Limb (tissue), 2 donors: ENCODE results near the gene CNTN4.
"Not testable (repeated sequence)": the region's sequence is repeated elsewhere in the genome, so short reads cannot be mapped to it uniquely, and the experiment has no call there.

Source experiments
- DNase-seq, 2 donors: peaks; one replicate each; pipeline ENCODE4 v3.0.0-alpha.2; 2016; ENCODE audit errors: extremely low spot score in 2 of 2

CNTN4 gene

DNA sequence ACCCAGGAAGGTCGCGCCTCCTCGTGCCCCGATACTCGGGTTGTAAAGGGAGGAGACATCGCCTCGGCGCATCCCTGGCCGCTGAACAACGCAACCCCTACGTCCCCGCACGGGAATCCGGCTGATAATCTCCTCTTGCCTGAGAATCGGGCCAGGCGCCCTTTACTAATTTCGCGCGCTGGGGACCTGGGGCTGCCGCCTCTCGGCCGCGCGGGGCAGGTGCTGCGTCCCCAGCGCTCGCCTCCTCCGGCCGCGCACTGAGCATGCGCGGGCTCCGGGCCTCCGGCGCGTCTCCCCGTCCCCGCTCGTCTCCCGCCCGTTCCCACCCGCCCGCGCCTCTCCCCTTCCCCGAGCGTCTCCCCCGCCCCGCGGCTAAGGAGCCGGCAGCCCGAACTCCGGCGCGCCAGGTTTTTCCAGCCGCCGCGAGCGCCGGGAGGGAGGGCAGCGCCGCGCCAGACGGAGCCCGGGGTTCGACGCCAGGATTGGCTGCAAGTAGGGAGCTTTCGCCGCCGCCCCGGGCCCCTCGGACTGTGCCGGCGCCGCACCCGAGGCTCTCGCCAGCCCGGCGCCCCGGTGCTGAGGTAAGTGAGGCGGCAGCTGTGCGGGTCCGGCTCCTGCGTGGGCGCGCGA lies at the start of gene CNTN4:
Gene CNTN4 (plus strand): TSS at position 469 of the 630 bp plus-strand sequence.
- DNase-seq: peak; percentile 82 to 94

DNA sequence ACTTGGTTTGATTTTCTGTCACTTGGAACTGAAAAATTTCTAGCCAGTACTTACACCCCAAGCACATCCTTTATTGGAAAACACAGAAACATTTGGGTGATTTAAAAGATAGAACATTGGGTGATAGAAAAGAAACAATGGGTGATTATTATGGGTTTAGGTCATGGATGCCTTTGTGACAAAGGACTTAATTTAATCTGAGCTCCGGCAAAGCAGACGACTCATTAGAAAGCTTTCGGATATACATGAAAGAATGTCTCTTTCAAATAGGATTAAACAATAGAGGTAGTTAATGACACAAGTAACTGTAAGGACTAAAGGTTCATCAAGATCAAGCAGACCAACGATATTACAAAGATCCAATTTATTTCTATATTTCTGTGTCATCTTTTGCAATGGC lies 37.3 kb upstream of the CNTN4 start:
- no peak for DNase-seq

DNA sequence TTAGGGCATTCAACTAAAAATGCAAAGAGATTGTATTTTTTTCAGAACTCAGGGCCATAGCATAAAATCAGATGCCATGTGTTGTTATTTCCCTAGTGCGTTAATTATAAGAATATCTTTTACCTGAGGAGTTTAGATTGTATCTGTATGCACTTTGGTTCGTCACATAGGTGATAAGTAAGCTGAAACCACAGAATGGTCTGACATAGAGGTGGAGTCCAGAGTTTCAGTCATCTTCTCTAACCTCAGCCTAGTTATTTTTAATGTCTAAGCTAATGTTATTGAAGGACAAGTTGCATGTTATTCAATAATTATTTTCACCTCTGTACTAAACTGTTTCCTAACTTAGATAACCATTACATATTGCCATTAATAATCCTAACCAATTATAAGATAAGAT lies 27.1 kb upstream of the CNTN4 start:
- DNase-seq: no peak

DNA sequence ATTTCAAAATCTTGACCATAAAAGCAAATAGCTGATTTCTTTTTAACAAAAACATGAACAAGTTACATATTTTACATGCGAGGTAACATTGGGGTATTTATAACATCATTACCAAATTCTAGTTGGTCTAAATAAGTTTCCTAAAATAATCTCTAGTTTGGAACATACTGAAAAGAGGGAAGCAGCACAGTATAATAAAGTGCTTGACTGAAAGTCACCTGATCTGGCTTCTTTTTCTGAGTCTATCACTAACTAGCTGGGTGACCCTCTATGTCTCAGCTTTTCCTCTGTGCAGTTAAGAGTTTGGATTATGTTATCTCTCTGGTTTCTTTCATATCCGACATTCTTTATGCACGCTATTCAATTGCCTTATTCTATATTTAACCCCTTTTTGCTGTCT lies 19.8 kb upstream of the CNTN4 start:
- no peak for DNase-seq

DNA sequence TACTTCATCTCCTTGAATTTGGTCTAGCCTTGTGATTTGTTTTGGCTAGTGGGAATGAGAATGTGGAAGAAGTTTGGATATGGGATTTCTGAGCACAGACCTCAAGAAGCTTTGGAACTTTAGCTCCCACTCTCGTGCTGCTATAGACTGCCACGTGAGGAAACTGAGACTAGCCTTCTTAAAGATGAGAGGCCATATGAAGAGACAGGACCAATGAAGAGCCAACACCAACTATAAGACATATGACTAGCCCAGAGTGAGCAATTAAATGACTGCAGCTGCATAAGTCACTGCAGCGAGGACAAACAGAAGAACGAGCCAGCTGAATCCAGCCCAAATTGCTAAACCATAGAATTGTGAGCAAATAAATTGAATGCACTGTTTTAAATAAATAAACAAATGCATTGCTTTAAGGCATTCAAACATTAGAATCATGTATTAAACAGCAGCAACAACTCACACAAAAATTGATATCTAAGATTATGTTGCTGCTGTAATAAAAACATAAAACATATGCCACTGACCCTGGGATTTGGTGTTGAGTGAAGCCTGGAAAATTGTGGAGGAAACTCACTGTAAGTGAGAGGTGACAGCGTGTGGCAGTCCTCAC lies 15.7 kb upstream of the CNTN4 start:
- no peak for DNase-seq

DNA sequence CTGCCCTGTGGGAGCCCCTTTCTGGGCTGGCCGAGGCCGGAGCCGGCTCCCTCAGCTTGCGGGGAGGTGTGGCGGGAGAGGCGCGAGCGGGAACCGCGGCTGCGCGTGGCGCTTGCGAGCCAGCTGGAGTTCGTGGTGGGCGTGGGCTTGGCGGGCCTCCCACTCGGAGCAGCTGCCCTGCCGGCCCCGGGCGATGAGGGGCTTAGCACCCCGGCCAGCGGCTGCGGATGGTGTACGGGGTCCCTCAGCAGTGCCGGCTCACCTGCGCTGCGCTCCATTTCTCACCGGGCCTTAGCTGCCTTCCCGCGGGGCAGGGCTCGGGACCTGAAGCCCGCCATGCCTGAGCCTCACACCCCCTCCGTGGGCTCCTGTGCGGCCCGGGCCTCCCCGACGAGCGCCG lies 15.1 kb upstream of the CNTN4 start:
- not testable (repeated sequence) for DNase-seq

DNA sequence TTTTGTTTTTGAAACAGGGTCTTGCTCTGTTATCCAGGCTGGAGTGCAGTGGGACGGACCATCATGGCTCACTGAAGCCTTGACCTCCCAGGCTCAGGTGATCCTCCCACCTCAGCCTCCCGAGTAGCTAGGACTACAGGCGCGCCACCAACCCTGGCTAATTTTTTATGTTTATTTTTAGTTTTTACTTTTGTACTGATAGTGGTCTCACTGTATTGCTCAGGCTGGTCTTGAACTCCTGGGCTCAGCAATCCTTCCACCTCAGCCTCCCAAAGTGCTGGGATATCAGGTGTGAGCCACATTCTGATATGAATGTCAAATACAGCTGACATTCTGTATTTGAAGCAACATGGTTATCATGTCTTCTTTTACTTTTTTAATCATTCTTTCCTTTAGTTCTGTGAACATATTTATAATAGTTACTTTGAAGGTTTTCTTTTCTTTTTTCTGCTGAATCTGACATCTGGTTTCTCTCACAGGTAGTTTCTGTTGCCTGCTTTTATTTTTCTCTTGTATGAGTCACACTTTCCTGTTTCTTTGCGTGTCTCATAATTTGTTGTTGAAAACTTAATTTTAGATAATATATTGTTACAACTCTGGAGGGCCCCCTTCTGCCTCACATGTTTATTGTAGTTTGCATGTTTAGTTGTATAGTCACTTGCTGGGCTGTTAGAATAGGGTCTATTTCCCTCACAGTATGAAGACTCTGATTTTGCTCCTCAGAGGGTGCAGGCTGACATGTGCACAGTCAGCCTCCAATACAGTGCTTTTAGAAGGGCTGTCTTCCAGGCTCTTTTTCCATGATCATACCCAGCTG lies 8.4 kb upstream of the CNTN4 start:
- no peak for DNase-seq

DNA sequence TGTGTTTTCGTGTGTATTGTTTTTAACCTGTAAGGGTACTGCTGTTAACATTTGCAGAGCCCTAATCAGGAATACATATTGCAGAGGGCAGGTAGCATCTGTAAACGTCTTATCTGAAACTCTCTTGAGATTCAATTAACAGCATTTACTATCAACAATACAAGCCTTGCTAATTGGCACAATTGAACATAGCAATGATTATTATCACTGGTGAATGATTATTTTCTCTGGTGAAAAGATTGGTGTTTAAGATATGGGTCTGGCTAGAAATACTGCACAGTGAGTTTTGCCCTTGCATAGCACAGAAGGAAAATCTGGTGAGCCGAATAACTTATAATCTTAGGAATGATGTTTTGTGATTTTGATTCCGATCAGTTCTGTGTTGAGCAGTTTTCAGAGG lies 5.9 kb upstream of the CNTN4 start:
- no peak for DNase-seq

DNA sequence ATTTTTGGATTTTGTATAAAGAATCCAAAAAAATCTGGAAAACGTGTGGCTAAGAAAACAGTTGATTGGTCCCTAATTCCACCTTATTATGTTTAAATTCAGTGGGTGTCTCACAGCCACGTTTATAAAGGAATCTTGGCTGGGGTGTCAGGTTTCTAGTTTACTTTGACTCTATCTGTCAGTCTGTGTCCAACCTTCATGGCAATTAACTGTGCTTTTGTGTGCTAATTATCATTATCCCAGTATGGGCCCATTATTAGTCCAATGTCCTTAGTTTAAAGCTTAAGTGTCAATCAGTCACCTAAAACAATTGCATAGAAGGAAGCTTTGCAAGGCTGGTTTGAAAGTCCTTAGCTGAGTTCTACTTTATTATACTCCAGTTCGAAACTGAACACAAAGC lies 3.7 kb upstream of the CNTN4 start:
- DNase-seq: no peak

DNA sequence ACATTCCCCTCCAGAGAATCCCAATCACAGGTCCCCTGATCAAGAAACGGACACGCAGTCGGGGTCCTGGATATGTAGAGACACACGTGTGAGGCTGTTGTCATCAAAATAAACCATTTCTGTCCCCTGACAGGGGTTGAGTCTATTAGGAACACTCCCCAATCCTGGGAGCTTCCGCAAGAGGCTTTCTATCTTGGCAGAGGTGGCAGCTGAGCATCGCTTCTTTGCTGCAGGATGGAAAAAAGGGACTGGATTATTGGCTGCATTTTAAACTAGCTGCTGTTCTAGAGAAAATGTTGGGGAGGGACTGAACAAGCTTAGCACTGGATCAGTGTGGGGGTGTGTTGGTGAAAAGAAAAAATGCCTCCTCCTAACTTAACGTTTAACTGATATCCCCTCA lies 2.5 kb upstream of the CNTN4 start:
- DNase-seq: peak; percentile 21 to 38

DNA sequence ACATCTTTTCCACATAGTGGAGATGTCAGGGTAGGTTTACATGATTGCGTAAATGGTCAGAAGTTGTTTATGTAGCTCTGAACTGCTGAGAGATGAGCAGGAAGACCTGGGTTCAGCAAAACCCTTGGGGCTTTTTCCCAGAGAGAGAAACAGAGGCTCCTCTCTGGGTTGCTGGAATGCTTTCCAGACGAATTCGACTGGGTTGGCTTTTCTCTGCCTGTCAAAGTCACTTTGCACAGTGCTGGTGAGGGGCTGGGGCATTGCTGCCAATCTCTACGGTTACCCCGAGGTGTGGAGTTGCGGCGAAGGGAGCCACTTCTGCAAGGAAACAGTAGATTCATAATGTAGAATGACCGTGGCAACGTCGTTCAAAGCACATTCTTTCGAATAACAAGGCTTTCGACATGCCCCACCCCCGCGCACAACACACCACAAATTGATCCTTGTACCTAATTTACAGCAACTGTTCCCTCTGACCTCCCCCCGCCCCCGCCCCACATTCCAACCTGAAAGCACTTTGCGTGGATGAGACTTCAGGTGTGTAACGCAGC lies 950 bp upstream of the CNTN4 start:
- peak in 1 of 2 donors; percentile 42 for DNase-seq

DNA sequence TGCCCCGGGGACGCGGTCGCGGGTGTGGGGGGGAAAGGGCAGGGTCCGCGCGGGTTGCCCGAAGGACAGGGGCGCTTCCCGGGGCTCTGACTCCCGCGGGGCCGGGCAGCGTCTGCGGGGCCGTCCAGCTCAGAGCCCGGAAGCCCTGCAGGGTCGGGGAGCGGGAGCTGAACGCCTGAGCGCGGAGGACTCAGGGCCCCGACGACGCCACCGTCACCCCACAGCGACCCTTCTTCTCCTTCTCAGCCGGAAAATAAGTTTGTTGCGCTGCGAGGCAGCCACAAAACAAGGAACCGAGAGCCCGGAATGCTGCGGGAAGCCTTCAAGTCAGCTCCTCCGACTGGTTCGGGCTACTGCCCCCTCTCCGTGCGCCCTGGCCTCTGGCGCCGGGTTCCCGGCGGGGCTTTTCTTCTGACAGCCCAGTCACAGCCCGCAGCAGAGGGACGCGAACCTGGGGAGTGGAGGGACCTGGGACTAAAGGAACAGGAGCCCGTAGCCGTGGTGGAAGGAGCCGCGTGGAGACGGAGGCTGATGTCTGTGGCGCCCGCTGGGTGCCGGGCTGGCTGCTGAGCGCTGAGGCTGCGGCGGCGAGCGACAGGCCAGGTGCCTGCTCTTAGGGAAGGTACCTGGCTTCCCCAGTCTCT lies 484 bp downstream of the CNTN4 start:
- DNase-seq: peak in 1 of 2 donors; percentile 74

DNA sequence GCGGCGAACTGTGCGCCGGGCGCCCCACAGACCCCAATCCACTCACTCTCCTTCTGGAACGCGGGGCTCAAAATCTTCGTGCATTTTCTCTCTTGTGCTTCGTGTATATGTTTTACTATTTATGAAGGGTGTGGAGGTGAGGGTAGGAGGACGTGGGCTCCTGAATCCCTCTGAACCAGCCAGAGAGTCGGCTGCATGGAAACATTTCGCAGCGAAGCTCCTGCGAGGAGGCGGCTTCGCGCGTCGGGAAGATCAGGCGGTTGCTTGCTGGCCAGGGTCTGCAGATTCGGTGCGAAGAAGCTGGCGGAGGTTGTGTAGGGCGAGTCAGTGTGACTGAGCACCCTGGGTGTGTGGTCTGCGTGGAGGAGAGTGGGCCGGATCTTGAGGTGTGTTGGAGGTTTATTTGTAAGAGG lies 1.1 kb downstream of the CNTN4 start:
- peak in 1 of 2 donors; percentile 59 for DNase-seq

DNA sequence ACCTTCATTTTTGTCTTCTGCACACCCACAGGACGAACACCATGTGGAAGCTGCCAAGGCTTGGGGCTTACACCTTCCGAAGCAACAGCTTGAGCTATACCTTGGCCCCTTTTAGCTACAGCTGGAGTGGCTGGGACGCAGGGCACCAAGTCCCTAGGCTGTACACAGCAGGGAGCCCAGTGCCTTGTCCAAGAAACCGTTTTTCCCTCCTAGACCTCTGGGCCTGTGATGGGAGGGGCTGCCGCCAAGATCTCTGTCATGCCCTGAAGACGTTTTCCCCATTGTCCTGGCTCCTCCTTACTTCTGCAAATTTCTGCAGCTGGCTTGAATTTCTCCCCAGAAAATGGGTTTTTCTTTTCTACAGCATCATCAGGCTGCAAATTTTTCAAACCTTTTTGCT lies 7.8 kb downstream of the CNTN4 start:
- DNase-seq: no peak

DNA sequence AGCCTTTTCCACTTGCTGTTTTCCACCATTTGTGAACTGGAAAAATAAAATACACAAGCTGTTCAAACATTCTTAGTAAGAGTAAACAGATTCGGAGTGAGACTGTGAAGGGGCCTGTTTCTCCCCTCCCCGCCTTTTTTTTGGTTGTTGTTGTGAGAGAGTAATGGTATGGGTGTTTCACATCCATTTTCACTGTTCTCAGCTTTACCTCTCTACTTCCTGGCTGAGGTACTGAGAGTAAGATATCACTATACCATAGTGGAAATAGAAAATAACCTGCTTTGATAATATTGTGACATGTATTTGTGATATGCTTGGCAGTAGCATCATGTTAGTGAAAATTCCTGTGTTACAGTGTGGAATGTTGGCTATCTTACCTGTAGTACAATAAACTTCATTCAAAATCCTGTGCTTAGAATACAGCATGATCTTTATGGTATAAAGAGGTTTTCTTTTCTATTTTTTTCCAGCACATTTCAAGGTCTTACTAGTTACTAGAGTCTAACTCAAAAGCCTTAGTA lies 12.0 kb downstream of the CNTN4 start:
- no peak for DNase-seq

DNA sequence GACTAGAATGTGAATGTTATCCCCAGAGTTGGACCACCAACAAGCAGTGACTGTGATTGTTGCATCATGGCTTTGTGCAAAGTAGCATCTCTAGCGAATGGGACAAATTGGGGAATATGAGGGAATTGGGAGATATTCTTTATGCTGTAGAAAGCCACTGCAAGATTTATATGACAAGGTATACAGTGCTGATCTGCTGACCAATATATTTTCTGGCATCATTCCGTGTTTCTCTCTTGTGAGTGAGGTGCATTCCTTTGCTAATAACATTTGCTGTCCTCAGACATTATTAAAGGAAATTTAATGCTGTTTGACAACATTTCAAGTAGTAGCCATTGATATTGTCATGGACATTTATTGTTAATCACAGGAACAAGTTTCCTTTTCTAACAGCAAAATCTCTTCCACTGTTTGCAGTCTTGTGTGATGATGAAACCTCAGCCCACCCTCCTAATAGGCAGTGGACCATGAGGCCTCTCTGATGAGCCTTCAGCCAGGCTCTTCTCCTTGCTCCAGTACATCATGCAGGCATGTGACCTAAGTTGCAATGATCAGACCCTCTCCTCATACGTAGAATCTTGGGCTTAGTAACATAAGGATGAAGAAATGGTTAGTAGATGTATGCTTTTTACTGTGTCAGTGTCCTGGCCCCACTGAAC lies 16.1 kb downstream of the CNTN4 start:
- no peak for DNase-seq

DNA sequence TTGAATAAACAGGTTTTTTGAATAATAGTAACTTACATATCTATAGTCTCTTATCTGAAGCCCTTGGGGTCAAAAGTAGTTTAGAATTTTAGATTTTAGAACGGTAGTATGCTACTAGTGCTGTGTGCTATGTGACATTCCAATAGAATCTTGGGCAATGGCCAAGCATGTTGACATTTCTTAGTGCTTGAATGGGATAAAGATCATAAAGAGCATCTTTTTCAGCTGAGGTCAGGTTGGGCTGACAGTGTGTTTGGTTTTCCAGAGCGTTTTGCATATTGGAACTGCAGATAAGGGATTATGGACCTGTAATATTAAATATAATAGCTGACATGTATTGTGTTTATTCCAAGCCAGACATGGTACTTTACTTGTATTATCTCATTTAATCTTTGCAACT lies 32.1 kb downstream of the CNTN4 start:
- no peak for DNase-seq

DNA sequence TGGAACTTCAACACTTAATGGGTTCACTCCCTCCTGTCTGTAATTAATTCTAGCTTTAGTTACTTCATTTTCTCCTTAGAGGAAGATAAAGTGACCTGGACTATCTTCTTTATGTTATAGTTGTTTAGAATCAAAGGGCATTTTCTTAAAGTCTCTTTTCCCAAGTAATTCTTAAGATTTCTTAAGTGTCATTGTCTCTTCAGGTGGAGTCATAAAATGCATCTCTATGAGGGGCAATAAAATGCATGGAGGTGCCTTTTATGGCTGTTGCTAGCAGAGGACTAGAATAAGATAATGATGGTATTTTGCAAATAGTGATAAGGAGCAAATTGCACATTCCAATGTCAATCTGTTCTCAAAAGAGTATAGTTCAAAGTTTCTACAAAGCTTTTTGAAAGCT lies 34.5 kb downstream of the CNTN4 start:
- DNase-seq: no peak

DNA sequence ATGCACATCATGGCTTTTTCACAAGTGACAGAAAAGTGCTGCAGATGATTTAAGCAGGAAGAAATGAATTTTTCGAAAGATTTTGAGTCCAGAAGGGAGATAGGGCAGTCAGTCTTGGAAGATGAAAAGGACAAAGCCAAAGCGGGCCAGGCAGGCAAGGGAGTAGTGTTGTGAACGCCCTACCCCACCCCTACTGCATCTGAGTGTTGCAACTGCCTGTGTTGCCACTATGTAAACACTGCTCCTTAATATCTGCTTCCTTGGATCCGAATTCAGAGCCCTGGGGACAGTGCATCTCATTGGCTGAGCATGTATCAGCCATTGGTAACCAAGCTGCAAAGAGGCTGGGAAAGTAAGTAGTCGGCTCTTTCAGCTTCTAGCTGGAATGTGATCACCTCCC lies 39.0 kb downstream of the CNTN4 start:
- DNase-seq: no peak

DNA sequence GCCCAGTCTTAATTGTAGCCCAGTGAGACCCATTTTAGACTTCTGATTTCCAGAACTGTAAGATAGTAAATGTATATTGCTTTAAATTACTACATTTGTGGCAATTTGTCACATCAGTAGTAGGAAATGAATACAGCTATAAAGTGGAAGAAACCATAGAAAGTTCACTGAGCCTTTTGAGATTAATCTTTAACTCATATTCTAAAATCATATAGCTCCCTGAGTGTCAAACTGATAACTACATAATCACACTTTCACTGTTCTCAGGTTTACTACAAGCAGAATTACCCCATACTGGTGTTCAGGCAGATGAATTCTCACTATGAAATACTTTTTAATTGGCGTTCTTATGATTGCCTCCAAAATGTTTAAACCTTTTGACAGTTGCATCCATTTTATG lies 42.8 kb downstream of the CNTN4 start:
- no peak for DNase-seq
